Stimulated activated CD8-positive, alpha-beta memory T cell treated with anti-CD3 and anti-CD28 coated beads, Interleukin-4, amount 100 ng/mL, for 24 hours (primary cell): ENCODE data around the gene CYP2W1.
"Not testable (repeated sequence)": the region's sequence is repeated elsewhere in the genome, so short reads cannot be mapped to it uniquely, and the experiment has no call there.

Experiments
- DNase-seq: peaks from one replicate; pipeline ENCODE4 v3.0.0-alpha.2; 2020; ENCODE audit warnings: low read depth

The CYP2W1 gene

DNA sequence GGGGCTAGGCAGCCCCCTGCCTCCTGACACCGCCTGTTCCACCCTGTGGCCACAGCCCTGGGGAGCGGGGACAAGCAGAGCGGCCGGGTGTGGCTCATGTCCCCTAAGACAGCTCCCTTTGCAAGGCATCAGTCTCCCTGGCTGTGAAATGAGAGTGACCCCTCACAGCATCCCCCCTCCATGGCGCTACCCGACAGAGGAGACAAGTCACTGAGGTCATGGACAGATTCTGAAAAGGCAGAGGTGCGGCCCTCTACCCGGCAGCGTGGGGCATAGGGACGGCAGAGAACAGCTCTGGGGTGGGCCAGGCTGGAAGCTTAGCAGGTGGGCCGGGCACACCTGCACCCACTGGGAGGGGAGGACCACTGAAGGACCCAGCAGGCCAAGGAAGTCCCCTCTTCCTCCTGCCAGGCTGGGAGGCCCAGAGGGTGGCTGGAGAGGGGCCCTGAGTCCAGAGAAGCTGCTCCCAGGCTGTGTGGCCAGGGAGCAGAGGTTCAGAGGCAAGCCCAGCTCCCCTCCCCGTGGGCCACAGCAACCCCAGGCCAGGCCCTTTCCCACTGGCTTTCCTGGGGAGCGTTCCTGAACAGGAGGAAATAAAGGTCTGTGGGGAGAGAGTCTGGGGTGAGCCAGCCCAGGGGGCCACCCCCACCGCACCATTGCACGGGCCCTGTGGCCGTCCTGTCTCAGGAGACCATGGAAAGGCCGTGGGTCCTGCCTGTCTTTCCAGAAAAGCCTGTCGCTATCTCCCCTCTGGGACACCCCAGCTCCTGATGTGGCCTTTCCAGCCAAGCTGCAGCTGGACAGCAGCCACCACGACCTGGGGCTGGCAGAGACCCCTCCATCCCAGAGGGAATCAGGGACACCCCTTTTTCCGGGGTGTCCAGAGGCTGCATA is 30.2 kb upstream of the CYP2W1 start:
- no peak for DNase-seq

- DNase-seq = no peak
Observed at GRCh38 chr7:953547-954327, 29.2 kb upstream of the CYP2W1 start.

DNA sequence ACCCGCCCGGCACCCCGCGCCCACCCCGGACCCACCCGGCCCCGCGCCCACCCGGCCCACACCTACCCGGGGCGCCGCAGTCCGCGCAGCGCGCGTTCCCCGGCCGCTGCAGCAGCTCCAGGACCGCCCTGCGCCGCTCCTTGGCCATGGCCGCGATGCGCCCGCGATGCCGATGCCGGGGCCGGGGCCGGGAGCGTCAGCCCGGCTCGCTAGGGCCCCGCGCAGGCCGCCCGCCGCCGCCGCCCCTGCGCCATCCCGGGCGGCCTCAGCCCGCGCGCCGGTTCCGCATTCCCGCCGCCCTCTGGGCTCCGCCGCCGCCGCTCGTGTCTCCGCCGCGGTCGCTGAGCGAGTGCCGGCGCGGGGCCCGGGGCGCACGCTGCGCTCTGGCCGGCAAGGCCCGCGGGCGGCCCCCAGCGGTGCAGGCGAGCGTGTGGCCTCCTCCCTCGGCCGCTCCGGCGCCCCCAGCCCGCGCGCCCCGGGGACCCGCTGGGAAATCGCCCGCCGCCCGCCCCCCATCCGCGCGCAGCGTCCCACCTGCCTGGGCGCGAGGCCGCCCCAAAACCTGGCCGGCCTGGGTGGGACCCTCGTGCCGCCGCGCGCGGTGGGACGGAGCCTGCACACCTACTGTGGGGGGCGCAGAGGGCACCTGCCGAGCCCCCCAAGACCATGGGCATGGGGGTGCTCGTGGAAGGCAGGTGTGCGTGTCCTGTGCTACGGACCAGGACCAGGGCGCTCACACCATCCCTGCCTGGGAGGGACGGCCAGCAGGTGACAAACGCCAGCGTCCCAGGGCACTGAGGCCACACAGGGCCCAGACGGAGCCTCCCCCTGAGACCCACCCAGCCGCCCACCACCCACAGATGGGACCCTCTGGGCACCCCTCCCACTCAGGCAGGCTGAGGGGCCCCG is 28.4 kb upstream of the CYP2W1 start, which contains the start of gene ADAP1:
TSS of gene ADAP1 (minus strand) at position 351 of the 909 bp plus-strand sequence. CDS start at position 148, 203 bp downstream.
- DNase-seq = peak; percentile 51

- no peak for DNase-seq
Observed at GRCh38 chr7:956031-956430, 26.9 kb upstream of the CYP2W1 start.

- DNase-seq = no peak
Observed at GRCh38 chr7:957418-958220, 25.4 kb upstream of the CYP2W1 start.

DNA sequence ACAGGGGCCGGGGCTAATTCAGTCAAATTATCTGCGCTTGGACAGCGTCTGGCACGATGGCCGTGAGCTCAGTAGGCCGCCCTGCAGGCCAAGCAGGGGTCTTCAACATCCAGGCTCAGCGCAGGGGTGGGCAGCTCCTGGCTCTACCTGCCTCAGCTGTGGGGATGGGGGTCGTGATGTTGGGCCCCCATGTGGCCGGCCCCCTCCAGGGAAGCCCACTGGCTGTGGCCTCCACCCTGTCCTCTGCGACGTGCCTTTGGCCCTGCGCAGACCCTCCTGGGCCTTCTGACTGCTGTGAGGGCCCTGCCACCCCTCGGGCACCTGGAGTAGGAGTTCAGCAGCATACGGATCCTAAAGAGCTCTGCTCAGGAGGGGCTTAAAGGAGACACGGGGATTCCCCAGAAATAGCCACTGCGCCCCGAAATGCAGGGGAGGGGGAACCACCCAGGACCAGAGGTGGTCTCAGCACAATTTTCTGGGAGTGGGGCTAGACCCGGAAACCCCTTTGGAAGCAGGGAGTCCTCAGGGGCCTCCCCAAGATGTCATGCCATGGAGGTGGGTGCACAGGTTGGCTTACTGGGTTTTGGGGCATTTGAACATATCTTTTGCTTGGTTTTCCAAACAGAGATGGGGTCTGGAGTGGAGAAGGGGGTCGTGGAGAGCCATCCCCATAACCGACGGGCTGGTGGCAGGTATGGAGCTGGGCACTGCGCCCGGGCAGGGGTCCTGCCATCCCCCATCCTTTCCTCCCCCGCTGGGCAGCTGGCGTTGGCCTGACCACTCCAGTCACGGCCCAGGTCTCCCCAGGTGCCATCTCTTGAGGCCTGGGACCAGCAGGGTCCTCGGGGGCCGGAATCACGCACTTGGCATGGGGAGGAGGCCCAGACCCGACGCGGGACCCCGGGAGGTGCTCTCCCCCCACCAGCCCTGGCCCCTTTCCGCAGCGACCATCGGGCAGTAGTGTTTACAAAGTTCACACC is 24.5 kb upstream of the CYP2W1 start:
- DNase-seq = no peak

DNA sequence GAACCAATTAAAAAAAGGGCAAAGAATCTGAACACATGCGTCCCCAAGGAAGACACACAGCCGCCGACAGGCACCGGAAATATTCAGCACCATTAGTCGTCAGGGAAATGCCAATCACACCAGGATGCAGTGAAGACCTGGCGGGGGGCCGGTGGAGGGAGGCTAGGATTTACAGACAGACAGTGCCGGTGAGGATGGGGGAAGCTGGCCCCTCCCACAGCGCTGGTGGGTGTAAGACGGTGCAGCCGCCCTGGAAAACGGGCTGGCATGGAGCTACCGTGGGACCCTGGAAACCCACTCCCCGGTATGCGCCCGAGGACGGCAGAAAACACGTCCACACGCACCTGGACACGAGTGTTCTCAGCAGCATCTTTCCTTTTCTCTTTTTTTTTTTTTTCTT is 23.7 kb upstream of the CYP2W1 start:
- no peak for DNase-seq

- not testable (repeated sequence) for DNase-seq
Observed at GRCh38 chr7:959740-960139, 23.2 kb upstream of the CYP2W1 start.

DNA sequence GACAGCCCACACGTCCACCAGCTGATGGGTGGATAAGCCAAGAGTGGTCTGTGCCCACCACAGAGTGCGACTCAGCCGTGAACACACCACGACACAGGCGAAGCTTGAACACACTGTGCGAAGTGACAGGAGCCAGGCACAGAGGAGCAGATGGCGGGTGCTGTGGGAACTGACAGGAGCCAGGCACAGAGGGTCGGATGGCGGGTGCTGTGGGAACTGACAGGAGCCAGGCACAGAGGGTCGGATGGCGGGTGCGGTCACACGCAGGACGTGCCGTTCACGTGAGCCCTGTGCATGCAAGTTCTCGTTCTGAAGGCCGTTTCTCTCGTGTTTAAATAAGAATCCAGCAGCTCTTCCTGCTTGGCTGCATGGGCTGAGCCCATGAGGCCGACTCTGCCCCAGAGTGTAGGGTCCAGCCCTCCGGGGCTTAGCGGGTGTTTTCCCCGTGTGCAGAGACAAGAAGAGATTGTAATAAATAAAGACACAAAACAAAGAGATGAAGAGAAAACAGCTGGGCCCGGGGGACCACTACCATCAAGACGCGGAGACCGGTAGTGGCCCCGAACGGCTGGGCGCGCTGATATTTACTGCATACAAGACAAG is 22.6 kb upstream of the CYP2W1 start:
- DNase-seq = no peak

GRCh38 chr7:960972-961371 is 22.0 kb upstream of the CYP2W1 start:
- not testable (repeated sequence) for DNase-seq

DNA sequence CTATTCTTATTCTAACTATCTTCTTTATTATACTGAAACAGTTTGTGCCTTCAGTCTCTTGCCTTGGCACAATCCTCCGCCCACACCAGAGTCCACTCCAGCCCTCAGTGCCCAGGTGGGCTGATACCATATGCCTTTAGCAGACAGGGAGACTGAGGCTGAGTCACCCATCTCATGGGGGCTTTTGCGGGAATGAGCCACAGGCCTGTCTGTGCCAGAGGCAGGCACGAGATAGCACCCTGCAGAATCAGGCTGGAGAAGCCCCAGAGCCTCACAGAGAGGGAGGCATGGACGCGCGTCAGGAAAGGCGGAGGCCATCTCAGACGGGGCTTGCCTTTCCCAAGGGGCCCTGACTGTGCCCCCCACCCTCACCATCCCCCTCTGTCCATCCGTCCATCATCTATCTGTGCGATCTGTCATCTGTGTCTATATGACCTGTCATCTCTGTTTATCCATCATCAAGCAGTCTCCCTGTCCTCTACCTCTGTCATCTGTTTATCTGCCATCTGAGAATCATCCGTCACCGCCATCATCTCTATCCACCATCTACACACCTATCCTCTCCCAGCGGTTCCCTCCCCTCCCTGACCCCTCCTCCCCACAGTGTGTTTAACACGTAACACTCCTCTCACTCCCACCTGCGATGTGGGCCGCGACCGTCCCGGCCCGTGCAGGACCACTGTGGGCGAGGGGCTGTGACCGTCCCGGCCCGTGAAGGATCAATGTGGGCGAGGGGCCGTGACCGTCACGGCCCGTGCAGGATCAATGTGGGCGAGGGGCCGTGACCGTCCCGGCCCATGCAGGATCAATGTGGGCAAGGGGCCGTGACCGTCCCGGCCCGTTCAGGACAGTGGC is 21.2 kb upstream of the CYP2W1 start:
- no peak for DNase-seq

GRCh38 chr7:962401-963081 is 20.4 kb upstream of the CYP2W1 start:
- no peak for DNase-seq

DNA sequence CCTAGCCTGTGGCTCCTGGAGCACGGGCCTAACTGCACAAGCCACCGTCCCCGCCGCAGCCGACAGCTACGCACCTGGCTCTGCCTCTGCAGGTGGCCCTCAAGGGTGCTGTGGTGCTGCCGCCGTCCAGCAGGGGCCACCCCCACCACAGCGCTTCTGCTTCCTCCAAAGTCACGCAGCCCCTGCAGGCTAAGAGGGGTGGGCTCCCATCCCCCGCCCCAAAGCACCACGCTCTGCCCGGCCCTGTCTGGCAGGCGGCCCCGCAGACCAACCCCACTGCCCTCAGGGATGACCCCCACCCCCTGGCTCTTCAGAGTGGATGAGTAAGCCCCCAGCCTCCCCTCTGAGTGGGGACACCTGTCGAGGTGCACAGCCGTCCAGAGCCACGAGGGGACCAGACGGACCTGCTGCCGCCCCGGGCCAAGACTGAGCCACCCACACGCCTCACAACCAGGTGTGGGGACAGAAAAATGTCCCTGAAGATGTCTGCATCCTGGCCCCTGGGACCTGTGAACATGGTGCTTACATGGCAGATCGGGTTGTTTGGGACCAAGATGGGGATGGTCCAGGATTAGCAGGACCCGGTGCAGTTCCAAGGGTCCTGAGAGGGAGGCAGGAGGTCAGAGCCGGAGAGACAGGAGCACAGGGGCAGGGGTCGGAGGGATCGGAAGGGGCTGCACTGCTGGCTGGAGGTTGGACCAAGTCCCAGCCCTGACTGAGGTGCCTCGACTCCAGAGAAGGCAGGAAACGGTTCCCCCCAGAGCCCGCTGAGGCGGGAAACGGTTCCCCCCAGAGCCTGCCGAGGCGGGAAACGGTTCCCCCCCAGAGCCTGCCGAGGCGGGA is 19.5 kb upstream of the CYP2W1 start:
- DNase-seq = no peak

DNA sequence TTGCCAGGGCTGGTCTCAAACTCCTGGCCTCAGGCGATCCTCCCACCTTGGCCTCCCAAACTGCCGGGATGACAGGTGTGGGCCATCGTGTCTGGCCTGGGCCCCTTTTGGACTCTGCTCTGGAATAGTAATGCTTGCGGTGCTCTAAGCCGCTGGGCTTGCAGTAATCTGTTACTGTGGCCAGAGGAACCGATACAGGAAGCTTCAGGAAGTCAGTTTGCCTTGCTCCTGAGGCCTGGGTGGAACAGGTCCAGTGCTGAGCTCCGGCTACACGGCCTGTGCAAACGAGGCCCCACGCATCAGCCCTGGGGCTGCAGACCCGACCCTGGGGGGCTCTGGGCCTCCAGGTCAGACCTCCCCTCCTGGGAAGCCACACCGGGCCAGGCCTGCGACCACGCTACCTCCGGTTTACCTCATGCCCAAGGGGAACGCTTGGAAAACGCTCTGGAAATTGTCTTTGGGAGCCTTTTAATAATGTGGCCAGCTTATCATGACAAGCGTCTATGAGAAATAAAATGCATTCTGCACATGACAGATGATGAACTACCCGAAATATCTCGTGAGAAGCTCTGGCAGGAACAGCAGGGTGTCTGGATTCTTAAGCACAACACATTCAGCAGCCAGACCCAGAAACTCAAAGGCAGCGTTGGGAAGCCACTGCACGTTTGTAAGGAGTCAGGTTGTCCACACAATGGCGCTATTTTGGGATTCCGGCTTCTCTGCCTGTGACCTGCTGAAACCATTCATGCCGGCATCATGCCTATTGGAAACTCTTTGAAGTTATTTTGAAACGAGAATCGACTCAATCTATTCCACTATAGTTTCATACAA is 18.4 kb upstream of the CYP2W1 start:
- no peak for DNase-seq

- no peak for DNase-seq
Observed at GRCh38 chr7:966291-967069, 16.5 kb upstream of the CYP2W1 start.
